Endothelial cell of hepatic sinusoid (primary cell): Measurements from ENCODE around the gene C7orf57.
"Not testable (repeated sequence)": the region's sequence is repeated elsewhere in the genome, so short reads cannot be mapped to it uniquely, and the experiment has no call there.

Source experiments
- in situ Hi-C: cut with HindIII; loops from 2 replicates; pipeline ENCODE4 v1.10.0; 2017; ENCODE audit warnings: low sequenced_read_pairs

Gene C7orf57

DNA sequence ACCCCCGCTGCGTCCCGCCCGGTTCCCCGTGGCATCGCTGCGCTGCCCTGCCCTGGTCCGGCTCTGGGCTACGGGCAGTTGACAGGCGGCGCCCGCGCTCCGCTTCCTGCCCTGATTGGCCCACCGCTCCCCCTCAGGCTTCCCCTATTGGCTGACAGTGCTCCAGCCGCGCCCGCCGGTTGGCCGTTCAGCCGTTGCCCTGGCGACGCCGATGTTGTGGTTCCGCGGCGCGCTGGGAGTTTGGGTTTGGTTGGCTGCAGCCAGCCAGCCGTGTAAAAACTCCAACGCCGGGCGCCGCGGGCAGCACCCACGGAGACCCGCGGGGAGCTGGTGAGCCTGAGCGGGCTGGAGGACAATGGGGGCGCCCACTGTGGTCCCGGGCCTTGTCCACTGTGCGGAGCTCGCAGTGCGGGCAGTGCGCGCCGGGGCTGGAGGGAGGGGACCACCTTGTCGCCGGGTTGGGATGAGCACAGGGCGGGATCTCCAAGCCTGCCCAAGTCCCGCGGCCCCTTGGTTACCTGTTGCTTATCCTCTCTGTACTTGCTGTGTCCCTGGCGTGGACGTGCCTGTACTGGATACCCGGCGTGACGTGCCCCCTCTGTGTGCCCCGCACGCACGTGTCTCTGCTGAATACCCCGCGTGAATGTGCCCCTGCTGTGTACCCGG is at the start of gene C7orf57:
C7orf57 (plus strand) TSS at position 243 of the 666 bp plus-strand sequence. CDS start 766 bp downstream, outside the sequence.
- in situ Hi-C loops = no loop called here

DNA sequence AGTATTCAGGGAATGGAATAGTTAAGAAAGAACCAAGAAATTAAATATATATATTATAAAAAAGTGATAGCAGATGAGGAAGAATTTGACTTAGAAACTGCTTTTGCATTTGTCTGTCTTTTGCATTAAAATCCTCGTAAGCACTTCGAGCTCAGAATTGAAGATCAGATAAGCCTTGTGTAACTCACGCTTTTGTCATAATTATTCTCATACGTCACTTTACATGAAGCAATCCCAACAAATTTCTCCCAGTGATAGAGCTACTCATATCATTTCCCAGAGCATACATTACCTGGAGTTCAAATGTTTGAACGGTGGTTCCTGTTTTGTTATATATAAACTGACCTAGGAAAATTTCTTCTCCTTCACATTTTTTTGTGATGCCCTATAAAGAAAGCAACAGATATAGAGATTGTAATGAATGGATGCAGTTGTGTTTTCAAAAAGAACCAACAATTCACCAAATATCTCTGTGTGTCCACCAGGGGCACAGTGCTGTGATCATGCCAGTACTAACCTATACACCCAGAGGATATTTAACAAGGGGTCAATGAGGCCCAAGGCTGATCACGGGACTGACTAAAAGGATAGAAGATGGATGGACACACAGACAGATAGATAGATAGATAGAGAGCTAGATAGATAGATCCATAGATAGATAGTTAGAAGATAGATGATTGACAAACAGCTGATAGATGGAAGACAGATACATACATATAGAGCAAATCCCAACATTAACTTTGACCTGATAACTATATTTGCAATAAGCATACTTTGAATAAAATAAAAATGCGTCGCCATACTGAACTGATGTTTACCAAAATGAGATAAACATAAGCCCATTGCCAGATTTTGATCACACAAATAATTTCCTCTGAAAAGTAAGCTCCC is 46.6 kb upstream of the C7orf57 start:
- in situ Hi-C loops = no loop called here

DNA sequence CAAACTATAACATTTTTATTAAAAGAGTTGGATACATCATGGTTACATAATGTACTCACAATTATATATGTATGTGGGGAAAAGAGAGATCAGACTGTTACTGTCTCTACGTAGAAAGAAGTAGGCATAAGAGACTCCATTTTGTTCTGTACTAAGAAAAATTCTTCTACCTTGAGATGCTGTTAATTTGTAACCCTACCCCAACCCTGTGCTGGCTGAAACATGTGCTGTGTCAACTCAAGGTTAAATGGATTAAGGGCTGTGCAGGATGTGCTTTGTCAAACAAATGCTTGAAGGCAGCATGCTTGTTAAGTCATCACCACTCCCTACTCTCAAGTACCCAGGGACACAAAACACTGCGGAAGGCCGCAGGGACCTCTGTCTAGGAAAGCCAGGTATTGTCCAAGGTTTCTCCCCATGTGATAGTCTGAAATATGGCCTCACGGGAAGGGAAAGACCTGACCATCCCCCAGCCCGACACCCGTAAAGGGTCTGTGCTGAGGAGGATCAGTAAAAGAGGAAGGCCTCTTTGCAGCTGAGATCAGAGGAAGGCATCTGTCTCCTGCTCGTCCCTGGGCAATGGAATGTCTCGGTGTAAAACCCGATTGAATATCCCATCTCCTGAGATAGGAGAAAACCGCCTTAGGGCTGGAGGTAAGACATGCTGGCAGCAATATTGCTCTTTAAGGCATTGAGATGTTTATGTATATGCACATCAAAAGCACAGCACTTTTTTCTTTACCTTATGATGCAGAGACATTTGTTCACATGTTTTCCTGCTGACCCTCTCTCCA is 45.5 kb upstream of the C7orf57 start:
- in situ Hi-C loops = loop anchor here (5.0 kb wide), 1 partner anchor 112 kb away; no protein-coding TSS in a partner anchor

DNA sequence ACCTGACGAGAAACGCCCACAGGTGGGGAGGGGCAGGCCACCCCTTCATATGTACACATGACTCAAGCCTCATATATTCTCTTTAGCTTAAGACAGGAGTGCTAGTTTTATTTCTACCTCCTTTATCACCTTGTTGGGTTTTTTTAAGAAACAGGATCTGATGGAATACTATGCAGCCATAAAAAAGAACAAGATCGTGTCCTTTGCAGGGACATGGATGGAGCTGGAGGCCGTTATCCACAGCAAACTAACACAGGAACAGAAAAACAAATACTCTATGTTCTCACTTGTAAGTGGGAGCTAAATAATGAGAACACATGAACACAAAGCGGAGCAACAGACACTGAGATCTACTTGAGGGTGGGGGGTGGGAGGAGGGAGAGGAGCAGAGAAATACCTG is 44.8 kb upstream of the C7orf57 start:
- in situ Hi-C loops = loop anchor here (5.0 kb wide), 1 partner anchor 112 kb away; no protein-coding TSS in a partner anchor

DNA sequence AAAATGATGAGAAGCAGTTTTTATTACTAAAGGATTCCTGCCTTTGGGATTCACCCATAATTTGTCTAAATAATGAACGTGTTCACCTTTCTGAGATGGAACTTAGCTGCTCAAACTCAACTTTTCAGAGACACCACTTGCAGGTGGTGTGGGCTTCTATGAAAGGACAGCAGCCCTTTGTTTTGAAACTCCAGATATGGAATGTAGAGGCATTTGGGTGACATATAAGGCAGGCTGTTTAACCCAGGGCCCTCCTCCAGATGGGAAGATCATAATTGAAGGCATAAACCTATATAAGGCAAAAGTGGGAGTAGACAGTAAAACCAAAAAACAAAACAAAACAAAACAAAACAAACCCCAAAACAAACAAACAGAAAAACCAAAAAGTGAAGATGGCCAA is 44.1 kb upstream of the C7orf57 start:
- in situ Hi-C loops = loop anchor here (5.0 kb wide), 1 partner anchor 111 kb away; no protein-coding TSS in a partner anchor

DNA sequence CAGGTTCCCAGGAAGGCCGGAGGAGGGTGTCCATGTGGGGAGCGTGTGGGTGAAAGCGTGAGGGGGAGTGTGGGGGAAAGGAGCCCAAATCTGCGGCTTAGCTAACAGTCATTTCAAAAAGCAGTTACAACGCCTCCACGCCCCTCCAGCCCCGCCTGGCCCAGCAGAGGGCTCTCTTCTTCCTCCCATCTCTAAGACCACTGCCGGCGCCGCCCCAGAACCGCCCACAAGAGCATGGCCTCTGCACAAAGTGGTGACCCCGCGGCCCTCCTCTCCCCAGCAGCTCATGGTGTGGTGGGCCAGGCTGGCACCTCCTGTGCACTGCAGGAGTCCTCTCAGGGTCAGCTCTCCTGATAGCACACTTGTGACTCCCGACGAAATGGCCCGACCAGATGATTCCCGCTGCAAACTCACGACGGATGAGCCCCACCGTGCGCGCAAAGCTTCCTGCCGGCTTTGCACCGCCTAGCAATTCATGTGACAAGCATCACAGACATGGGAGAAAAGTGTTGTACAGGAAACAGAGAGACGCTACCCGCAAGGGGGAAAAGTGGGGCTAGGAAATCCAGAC is 43.5 kb upstream of the C7orf57 start:
- in situ Hi-C loops = loop anchor here (5.0 kb wide), 1 partner anchor 110 kb away; no protein-coding TSS in a partner anchor

DNA sequence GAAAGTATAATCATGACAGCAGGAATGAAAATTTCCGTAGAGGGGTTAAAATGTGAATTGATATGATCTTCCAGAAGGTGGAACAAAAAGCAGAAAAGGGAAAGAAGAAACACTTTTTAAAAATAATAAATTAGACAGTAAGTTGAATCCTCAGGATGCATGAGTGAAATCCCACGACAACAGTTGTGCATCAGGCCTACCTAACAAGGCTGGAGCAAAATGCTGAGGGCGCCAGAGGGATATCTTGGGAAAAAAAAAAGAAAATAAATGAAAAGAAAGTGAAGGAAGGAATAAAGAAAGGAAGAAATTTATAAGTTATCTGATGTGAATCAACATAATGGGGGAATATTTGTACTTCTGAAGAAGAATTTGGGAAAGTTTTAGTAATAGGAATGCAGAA is 42.9 kb upstream of the C7orf57 start:
- in situ Hi-C loops = loop anchor here (5.0 kb wide), 1 partner anchor 110 kb away; no protein-coding TSS in a partner anchor

DNA sequence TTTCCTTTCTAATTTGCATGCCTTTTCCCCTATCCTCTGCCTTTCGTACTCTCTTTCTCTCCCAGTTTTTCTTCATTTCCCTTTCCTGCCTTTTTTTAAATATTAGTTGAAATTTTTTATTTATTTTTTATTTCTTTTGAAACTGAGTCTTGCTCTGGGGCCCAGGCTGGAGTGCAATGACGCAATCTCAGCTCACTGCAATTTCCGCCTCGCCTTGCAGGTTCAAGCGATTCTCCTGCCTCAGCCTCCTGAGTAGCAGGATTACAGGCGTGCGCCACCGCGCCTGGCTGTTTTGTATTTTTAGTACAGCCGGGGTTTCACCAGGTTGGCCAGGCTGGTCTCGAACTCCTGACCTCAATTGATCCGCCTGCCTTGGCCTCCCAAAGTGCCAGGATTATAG is 35.9 kb upstream of the C7orf57 start:
- in situ Hi-C loops = no loop called here

DNA sequence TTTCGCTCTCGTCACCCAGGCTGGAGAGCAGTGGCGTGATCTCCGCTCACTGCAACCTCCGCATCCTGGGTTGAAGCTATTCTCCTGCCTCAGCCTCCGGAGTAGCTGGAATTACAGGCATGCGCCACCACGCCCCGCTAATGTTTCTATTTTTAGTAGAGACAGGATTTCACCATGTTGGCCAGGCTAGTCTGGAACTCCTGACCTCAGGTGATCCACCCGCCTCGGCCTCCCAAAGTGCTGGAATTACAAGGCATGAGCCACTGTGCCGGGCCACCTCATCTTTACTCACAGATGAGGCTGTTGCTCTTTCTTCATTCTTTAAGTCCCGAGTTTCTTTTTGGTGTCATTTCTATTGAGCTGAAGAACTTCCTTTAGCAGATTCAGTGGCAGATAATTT is 35.2 kb upstream of the C7orf57 start:
- in situ Hi-C loops = not testable (repeated sequence)

DNA sequence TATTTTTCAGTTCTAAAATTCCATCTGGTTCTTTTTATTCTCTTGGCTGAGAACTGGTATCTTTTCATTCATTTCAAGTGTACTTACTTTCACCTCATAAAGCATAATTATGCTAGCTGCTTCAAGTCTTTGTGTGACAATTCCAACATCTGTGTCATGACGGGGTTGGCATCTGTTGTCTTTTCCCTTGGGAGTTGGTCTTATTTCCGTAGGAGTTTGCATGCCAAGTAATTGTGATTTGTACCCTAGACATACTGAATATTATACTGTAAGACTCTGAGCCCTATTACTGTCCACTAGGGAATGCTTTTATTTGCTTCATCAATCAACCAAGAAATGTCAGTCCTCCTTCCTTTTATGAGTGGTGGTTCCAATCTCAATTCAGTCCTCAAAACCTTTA is 31.3 kb upstream of the C7orf57 start:
- in situ Hi-C loops = no loop called here

DNA sequence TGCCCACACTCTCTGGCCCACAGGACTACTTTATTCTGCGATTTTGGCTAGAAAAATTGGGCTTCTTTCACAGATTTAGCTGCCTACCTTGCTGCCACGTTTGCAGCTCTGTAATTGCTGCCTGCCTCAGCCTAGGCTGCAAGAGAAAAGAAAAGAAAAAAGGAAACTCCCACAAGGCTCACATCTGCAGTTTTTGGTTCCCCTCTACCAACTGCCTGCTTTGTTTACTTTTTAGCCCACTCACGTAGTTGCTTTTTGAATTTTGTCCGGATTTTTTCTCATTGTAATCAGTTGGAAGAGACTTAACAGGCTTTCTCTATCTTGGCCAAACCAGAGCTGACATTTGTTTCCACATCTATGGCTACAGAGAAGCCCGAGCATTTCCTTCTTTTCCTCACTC is 30.7 kb upstream of the C7orf57 start:
- in situ Hi-C loops = no loop called here

DNA sequence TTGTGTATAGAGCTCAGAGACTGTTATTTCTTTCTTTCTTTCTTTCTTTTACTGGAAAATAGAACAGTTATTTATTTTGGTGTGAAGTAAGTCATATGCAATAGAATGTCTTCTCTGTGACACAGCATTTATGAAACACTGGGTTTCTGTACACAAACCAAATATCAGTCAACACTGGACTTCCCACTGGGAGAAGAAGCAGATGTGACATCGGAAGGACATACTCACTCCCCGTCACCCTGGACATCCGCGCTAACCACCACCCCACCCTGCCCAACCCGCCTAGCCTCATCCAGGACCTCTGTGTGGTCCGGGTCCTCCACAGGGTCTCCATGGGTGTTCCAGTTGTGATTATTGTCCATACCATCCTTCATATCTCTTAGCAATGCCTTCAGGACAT is 28.5 kb upstream of the C7orf57 start:
- in situ Hi-C loops = no loop called here

DNA sequence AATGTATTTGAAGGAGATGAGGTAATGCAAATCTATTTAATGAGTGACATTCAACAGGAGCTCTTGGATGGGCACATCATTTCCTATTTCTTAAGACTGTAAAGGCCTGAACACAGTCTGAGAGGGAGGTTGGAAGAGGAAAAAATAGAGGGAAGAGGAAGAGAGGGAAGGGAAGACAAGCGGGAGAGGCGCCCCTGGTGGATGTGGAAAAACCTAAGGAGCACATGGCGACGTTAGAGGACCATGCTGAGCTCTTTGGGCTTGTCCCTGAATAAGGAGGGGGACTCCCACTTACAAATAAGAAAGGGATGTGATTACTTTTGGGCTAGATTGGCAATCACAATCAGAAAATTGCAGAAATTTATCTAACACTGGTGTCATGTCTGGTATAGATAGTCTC is 26.1 kb upstream of the C7orf57 start:
- in situ Hi-C loops = no loop called here

DNA sequence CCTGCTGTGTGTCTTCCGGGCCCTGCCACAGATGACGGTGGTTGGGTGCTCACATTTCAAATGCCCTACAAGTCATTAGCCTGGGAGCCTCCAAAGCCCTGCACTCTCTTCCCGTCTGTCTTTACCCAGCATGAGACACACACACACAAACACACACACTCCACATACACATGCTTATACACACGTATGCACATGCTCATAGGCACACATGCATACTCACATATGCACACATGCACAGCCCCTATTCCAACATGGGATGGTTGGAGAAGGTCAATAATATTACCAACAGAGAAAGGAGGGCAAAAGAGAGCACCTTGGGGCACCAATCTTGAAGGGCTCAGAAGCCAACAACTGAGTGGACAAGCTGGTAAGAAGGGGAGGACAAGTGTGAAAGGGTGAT is 25.4 kb upstream of the C7orf57 start:
- in situ Hi-C loops = no loop called here

DNA sequence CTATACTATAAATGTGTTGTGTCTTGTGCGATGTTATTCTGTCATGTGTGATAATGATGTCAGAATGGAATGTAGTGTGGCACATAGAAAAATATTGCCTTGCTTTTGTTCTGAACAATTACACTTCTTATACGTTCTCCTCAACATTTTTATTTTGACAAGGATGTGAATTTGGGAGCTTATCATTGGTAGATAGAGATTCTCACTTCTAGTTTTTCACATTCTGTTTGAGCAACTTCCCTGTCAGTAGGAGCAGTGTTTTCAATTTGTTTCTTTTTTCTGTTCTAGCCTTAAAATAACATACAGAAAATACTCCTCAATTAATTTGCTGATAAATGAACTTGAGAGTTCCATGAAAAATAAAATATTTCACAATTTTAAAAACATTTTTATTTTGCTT is 24.0 kb upstream of the C7orf57 start:
- in situ Hi-C loops = no loop called here

DNA sequence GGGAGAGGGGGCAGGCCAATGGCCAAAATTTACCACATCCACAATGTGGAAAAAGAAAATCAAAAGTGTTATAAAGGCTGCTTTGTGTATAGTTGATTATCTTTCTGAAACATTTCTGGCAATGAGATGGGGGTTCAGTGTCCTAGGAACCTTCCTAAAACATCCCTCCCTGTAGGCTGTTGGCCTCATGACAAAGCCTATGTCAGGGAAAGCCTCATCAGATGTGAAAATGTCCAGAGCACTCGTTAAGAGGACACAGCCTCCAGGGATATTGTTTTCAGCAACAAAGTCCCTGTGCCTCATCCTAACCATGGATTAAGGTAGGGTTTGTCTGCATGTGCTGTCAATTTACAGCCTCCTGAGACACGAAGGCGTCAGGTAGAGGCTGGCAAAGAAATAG is 23.4 kb upstream of the C7orf57 start:
- in situ Hi-C loops = no loop called here

DNA sequence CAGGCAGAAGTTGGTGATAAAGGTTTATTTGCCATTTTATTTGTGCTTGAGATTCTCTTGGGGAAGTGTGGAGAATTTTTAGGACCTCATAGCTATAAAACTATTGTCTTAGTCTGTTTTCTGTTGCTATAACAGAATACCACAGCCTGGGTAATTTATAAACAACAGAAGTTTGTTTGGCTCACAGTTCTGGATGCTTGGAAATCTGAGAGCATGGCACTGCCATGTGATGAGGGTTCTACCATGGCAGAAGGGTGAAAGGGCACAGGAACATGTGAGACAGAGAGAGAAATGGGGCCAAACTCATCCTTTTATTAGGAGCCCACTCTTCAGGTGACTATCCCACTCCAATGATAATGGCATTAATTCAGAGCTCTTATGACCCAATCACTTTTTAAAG is 18.7 kb upstream of the C7orf57 start:
- in situ Hi-C loops = no loop called here

DNA sequence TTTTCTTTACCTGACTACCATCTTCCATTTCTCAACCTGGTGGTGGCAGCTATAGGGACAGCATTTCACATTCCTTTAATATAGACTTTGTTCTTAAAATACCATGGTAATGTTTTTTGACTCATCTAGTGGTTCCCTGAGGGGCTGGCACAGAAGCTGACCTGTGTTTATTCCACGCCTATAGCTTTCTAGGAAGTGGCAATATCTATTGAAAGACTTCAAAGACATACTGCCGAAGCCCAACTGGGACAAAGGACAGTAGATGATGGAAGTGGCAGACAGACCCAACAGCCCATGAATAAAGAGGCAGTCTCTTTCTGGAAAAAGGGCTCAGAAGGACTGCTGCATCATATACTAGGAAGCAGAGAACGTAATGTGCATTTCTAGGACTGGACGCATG is 17.7 kb upstream of the C7orf57 start:
- in situ Hi-C loops = no loop called here

DNA sequence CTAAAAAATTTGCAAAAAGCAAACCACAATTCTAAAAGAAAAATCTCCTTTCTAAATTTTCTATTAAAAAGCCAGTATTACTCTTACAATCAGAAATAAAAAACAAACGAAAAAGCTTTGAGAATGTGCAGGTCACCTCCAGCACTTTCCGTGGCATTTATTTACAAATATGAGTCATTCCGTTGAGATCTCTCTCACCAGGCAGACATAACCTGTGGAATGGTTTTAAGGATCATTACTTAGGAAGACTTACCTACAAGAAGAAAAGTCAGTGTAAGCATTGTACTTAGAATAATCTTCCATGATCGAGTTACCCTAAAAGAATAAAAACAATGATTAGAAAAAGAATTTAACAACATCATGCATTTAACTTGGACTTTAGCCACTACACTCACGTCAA is 9.7 kb upstream of the C7orf57 start:
- in situ Hi-C loops = no loop called here

DNA sequence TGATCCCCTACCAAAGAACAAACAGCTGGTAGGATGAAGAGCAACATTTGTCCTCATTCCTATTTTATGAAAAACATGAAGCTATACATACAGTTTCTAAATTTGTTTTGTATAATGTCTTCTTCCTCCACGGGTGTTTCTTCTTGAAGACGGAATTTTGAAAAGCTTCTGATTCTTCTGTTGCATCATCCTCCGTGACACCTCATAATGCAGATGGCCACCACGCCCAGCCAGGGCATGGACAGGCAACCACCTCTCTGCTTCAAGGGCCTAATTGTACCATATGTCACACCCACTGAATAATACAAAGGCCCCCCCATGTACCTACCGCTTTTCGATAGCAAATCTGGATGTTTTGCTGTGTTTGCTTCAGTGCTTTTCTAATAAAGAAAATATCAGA is 6.4 kb upstream of the C7orf57 start, which contains the start of gene SUN3:
SUN3 (minus strand) TSS at position 170 of the 400 bp plus-strand sequence; CDS start at position 1, 169 bp downstream.
- in situ Hi-C loops = no loop called here

DNA sequence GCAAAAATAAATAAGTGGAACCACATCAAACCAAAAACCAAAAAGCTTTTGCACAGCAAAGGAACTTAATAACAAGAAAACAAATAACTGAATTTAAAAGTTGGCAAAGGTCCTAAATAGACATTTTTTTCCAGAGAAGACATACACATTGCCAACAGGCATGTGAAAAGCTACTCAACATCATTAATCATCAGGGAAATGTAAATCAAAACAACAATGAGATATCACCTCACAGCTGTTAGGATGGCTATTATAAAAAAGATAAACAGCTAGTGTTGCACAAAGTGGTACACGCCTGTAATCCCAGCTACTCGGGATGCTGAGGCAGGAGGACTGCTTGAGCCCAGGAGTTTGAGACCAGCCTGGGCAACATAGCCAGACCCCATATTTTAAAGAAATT is 4.2 kb upstream of the C7orf57 start:
- in situ Hi-C loops = loop anchor here (5.0 kb wide), 1 partner anchor 61 kb away; no protein-coding TSS in a partner anchor
